Spleen (tissue), 11 donors: ENCODE measurements around the gene TTC28. TPM values are rescaled to one million over a fixed set of nuclear protein-coding genes. Genes with fewer than 3 reads are reported as not detected.

ENCODE experiments used
- DNase-seq: peaks from one replicate; pipeline ENCODE4 v3.0.0-alpha.2; 2020
- H3K27ac ChIP-seq, 8 donors: fragments of 200-600 bp; sonication (generic) in 7 of 8; 1 replicate in 4 of 8; 2 replicates in 4 of 8; pipeline versions ENCODE4 v1.5.0 to v1.8.0; 2016 to 2021; ENCODE audit warnings: inconsistent platforms in 4 of 8, mild to moderate bottlenecking in 4 of 8, moderate library complexity in 1 of 8
- H3K27me3 ChIP-seq, 7 donors: fragments of 200-600 bp; sonication (generic) in 6 of 7; replicated peaks in 1 of 7; 1 replicate in 4 of 7; 2 replicates in 3 of 7; pipeline versions ENCODE4 v1.5.0 to v1.8.0; 2016 to 2021; ENCODE audit warnings: inconsistent platforms in 3 of 7, mild to moderate bottlenecking in 1 of 7
- H3K36me3 ChIP-seq, 6 donors: fragments of 200-600 bp; sonication (generic) in 5 of 6; 1 replicate in 4 of 6; 2 replicates in 2 of 6; pipeline versions ENCODE4 v1.5.0 to v1.8.0; 2016 to 2021; ENCODE audit warnings: inconsistent platforms in 2 of 6
- H3K4me1 ChIP-seq, 6 donors: fragments of 200-600 bp; sonication (generic) in 5 of 6; 1 replicate in 3 of 6; 2 replicates in 3 of 6; pipeline versions ENCODE4 v1.5.0 to v1.8.0; 2016 to 2021; ENCODE audit warnings: inconsistent platforms in 3 of 6
- H3K4me3 ChIP-seq, 8 donors: fragments of 200-600 bp; sonication (generic) in 7 of 8; 1 replicate in 4 of 8; 2 replicates in 4 of 8; pipeline versions ENCODE4 v1.5.0 to v1.8.0; 2016 to 2021; ENCODE audit warnings: inconsistent platforms in 4 of 8, mild to moderate bottlenecking in 4 of 8, moderate library complexity in 2 of 8
- H3K9me3 ChIP-seq, 8 donors: fragments of 200-600 bp; sonication (generic) in 7 of 8; 1 replicate in 4 of 8; 2 replicates in 4 of 8; pipeline versions ENCODE4 v1.5.0 to v1.8.0; 2016 to 2021; ENCODE audit warnings: inconsistent platforms in 4 of 8
- CTCF ChIP-seq, 11 experiments: fragments of 200-600 bp in 7 of 11; fragments of 450-650 bp in 4 of 11; sonication (generic) in 4 of 11; IDR thresholded peaks in 8 of 11; conservative IDR thresholded peaks in 3 of 11; 1 replicate in 7 of 11; 2 replicates in 4 of 11; pipeline versions ENCODE4 v1.4.0 to v1.8.0; 2016 to 2021; ENCODE audit warnings: antibody characterized with exemption in 11 of 11, inconsistent platforms in 4 of 11, mild to moderate bottlenecking in 1 of 11
- POLR2A ChIP-seq, 3 donors: fragments of 450-650 bp; IDR thresholded peaks; one replicate each; pipeline ENCODE4 v1.5.1; 2017; ENCODE audit warnings: antibody characterized with exemption in 3 of 3, mild to moderate bottlenecking in 1 of 3
- POLR2AphosphoS5 ChIP-seq, 3 donors: sonication (generic); formaldehyde crosslinking; IDR thresholded peaks; one replicate each; pipeline ENCODE4 v1.5.1; 2017; ENCODE audit warnings: antibody characterized with exemption in 3 of 3
- WGBS, 5 donors: extraction: QIAGEN DNeasy Blood & Tissue Kit in 3 of 5; methylation state at CpG; one replicate each; pipeline versions ENCODE4 v1.1.5 to v1.1.7; 2013 to 2018; 5-methylcytosine and 5-hydroxymethylcytosine counted together
- intact Hi-C: fragments of 100-400 bp; cut with DNase I; formaldehyde crosslinking; loops from one replicate; pipeline ENCODE4 v1.15.0; 2023; ENCODE audit warnings: low total_unique reads
- polyA plus RNA-seq, 3 donors: library from polyadenylated mRNA; stranded (reverse); fragments of 200-250 nt; gene quantifications; one replicate each; pipeline ENCODE4 v1.2.1, GENCODE V29; 2013
- total RNA-seq, 7 donors: library from RNA; depleted of rRNA in 3 of 7; stranded (reverse); fragments of >200 nt in 3 of 7; fragmentation: NEBNext Ultra II Directional in 4 of 7; extraction: Animal tissue kit (Norgen Biotek cat#: 25700) in 4 of 7; gene quantifications; one replicate each; pipeline versions ENCODE4 v1.1.0 to v1.2.1, GENCODE V29; 2016 to 2021
- donor health status: healthy with polysubstance abuse.
- donor health status: DM: no; HTN: no; CAD: no; lungs with moderate emphysema.
- donor health status: DM: no; HTN: no; CAD: no.
- donor health status: Bipolar disorder and iron deficiency.
- donor health status: healthy.
- donor health status: DM: no; HTN: no; CAD: no.
- donor health status: DM: yes; HTN: yes; CAD: no.

The TTC28 gene
- total and polyA plus RNA-seq, 10 donors = 0.62 to 69.0 (median 33.5) TPM

GRCh38 chr22:28116219-28116673 is 563.4 kb downstream of the TTC28 start:
- no peak for TF ChIP-seq POLR2AphosphoS5 (IDR thresholded peaks at IDR 0.05)
- TF ChIP-seq CTCF (IDR thresholded peaks at IDR 0.05 in 8 of 11, conservative IDR thresholded peaks at IDR 0.05 in 3 of 11) = no peak
- no peak for TF ChIP-seq POLR2A (IDR thresholded peaks at IDR 0.05)
- no peaks in the 10 kb centered on the region for H3K27me3 ChIP-seq
- H3K4me1 ChIP-seq = peaks cover 0 to 6% (median 0%) of the 10 kb centered on the region in 6 donors
- intact Hi-C loops = no loop called here
- H3K9me3 ChIP-seq = no peaks in the 10 kb centered on the region
- 77 to 88% (median 80%) methylated on average over 2 of the region's 2 CpGs for WGBS, 5 donors
- no peak overlapping the region for H3K4me3 ChIP-seq
- DNase-seq = no peak
- H3K27ac ChIP-seq = no peak overlapping the region
- no peaks in the 10 kb centered on the region for H3K36me3 ChIP-seq

- Histone ChIP-seq H3K36me3 (no peaks in the 10 kb centered on the region), H3K9me3 (no peaks in the 10 kb centered on the region), H3K4me1 (peaks cover 0 to 6% (median 0%) of the 10 kb centered on the region in 6 donors), H3K4me3 (no peak overlapping the region), H3K27me3 (no peaks in the 10 kb centered on the region), H3K27ac (no peak overlapping the region)
- intact Hi-C loops = no loop called here
- TF ChIP-seq POLR2AphosphoS5 (IDR thresholded peaks at IDR 0.05) = no peak
- no peak for TF ChIP-seq CTCF (IDR thresholded peaks at IDR 0.05 in 8 of 11, conservative IDR thresholded peaks at IDR 0.05 in 3 of 11)
- no peak for TF ChIP-seq POLR2A (IDR thresholded peaks at IDR 0.05)
- DNase-seq = no peak
- 74 to 93% (median 85%) methylated on average over 4 of the region's 4 CpGs for WGBS, 5 donors
These were observed 564.2 kb downstream of the TTC28 start for GRCh38 chr22:28115426-28115825.

GRCh38 chr22:28112548-28113043 is 567.0 kb downstream of the TTC28 start:
- Histone ChIP-seq H3K27ac (no peak overlapping the region), H3K27me3 (no peaks in the 10 kb centered on the region), H3K36me3 (peaks cover 0 to 5% (median 0%) of the 10 kb centered on the region in 6 donors), H3K4me3 (no peak overlapping the region), H3K4me1 (peaks cover 0 to 6% (median 0%) of the 10 kb centered on the region in 6 donors), H3K9me3 (no peaks in the 10 kb centered on the region)
- intact Hi-C loops = no loop called here
- 46 to 69% (median 53%) methylated on average over 9 of the region's 9 CpGs for WGBS, 5 donors
- TF ChIP-seq POLR2AphosphoS5 (IDR thresholded peaks at IDR 0.05) (no peak), CTCF (IDR thresholded peaks at IDR 0.05 in 8 of 11, conservative IDR thresholded peaks at IDR 0.05 in 3 of 11) (peak in 6 of 11 experiments; percentile 21 to 37 (median 32))
- DNase-seq = no peak

GRCh38 chr22:28112190-28112544 is 567.5 kb downstream of the TTC28 start:
- Histone ChIP-seq H3K36me3 (peaks cover 0 to 8% (median 0%) of the 10 kb centered on the region in 6 donors), H3K27ac (no peak overlapping the region), H3K4me1 (peaks cover 0 to 6% (median 0%) of the 10 kb centered on the region in 6 donors), H3K27me3 (no peaks in the 10 kb centered on the region), H3K9me3 (no peaks in the 10 kb centered on the region), H3K4me3 (no peak overlapping the region)
- 75 to 89% (median 82%) methylated on average over 2 of the region's 2 CpGs for WGBS, 5 donors
- intact Hi-C loops = no loop called here
- TF ChIP-seq CTCF (IDR thresholded peaks at IDR 0.05 in 8 of 11, conservative IDR thresholded peaks at IDR 0.05 in 3 of 11) = no peak
- no peak for TF ChIP-seq POLR2A (IDR thresholded peaks at IDR 0.05)
- TF ChIP-seq POLR2AphosphoS5 (IDR thresholded peaks at IDR 0.05) = no peak
- no peak for DNase-seq
